ENCODE data around the gene DIAPH2.

DIAPH2 gene

GRCh38 chrX:97314345-97314744 lies 629.7 kb downstream of the DIAPH2 start:
- DNase-seq, result no peak

- DNase-seq, result no peak
Observed at GRCh38 chrX:97315939-97316338, 631.3 kb downstream of the DIAPH2 start.

GRCh38 chrX:97320305-97320704 lies 635.7 kb downstream of the DIAPH2 start:
- no peak for DNase-seq

GRCh38 chrX:97322401-97322800 lies 637.8 kb downstream of the DIAPH2 start:
- DNase-seq, result no peak

- no peak for DNase-seq
Observed at GRCh38 chrX:97326456-97326855, 641.8 kb downstream of the DIAPH2 start.

GRCh38 chrX:97328853-97329390 lies 644.3 kb downstream of the DIAPH2 start:
- no peak for DNase-seq

- DNase-seq, result no peak
Observed at GRCh38 chrX:97330151-97330550, 645.5 kb downstream of the DIAPH2 start.

GRCh38 chrX:97332963-97333362 lies 648.3 kb downstream of the DIAPH2 start:
- no peak for DNase-seq

- no peak for DNase-seq
Observed at GRCh38 chrX:97334850-97335249, 650.2 kb downstream of the DIAPH2 start.

GRCh38 chrX:97344724-97345123 lies 660.1 kb downstream of the DIAPH2 start:
- DNase-seq, result no peak

- DNase-seq, result no peak
Observed at GRCh38 chrX:97358941-97359340, 674.3 kb downstream of the DIAPH2 start.

- DNase-seq, result no peak
Observed at GRCh38 chrX:97363843-97364242, 679.2 kb downstream of the DIAPH2 start.

GRCh38 chrX:97366237-97366636 lies 681.6 kb downstream of the DIAPH2 start:
- no peak for DNase-seq

GRCh38 chrX:97367125-97367524 lies 682.5 kb downstream of the DIAPH2 start:
- DNase-seq, result peak; percentile 51

- no peak for DNase-seq
Observed at GRCh38 chrX:97369947-97370346, 685.3 kb downstream of the DIAPH2 start.

- DNase-seq, result no peak
Observed at GRCh38 chrX:97372001-97372766, 687.5 kb downstream of the DIAPH2 start.

GRCh38 chrX:97374266-97374665 lies 689.6 kb downstream of the DIAPH2 start:
- DNase-seq, result no peak

GRCh38 chrX:97380200-97380599 lies 695.6 kb downstream of the DIAPH2 start:
- no peak for DNase-seq

- no peak for DNase-seq
Observed at GRCh38 chrX:97384685-97385084, 700.0 kb downstream of the DIAPH2 start.

- DNase-seq, result no peak
Observed at GRCh38 chrX:97387004-97387403, 702.4 kb downstream of the DIAPH2 start.

GRCh38 chrX:97389761-97390192 lies 705.1 kb downstream of the DIAPH2 start:
- DNase-seq, result no peak

- DNase-seq, result no peak
Observed at GRCh38 chrX:97397371-97397770, 712.7 kb downstream of the DIAPH2 start.

- no peak for DNase-seq
Observed at GRCh38 chrX:97398030-97398551, 713.4 kb downstream of the DIAPH2 start.

GRCh38 chrX:97399400-97399799 lies 714.8 kb downstream of the DIAPH2 start:
- no peak for DNase-seq

GRCh38 chrX:97400492-97400891 lies 715.9 kb downstream of the DIAPH2 start:
- no peak for DNase-seq

Measured in NCI-H1694 (cell line).